22Rv1 (cell line): ENCODE results near the gene LPAR4.

Source experiments
- H3K27ac ChIP-seq: fragments of 450-650 bp; 2 replicates; pipeline ENCODE4 v1.5.1; 2017
- CTCF ChIP-seq: fragments of 450-650 bp; IDR thresholded peaks from 2 replicates; pipeline ENCODE4 v1.5.1; 2017; ENCODE audit warnings: mild to moderate bottlenecking
- ZFX ChIP-seq: fragments of 450-650 bp; IDR thresholded peaks from 2 replicates; pipeline ENCODE4 v1.6.1; 2017; ENCODE audit warnings: antibody characterized with exemption, borderline replicate concordance

LPAR4 gene

GRCh38 chrX:78747489-78747888 is at the start of gene LPAR4:
Gene LPAR4 (plus strand): TSS chrX:78747720. CDS start chrX:78754870, 7,150 bp downstream.
- TF ChIP-seq CTCF, result no peak
- no peak for TF ChIP-seq ZFX
- no peak within 1 kb of the TSS for H3K27ac ChIP-seq

GRCh38 chrX:78706071-78706470 is 41.4 kb upstream of the LPAR4 start:
- TF ChIP-seq CTCF, result no peak
- TF ChIP-seq ZFX, result no peak
- no peak overlapping the region for H3K27ac ChIP-seq

- peak; percentile 37 for TF ChIP-seq CTCF
- TF ChIP-seq ZFX, result no peak
- H3K27ac ChIP-seq, result no peak overlapping the region
These were observed 39.3 kb upstream of the LPAR4 start for GRCh38 chrX:78708262-78708661.

- no peak overlapping the region for H3K27ac ChIP-seq
- no peak for TF ChIP-seq ZFX
- TF ChIP-seq CTCF, result no peak
These were observed 38.7 kb upstream of the LPAR4 start for GRCh38 chrX:78708816-78709215.

GRCh38 chrX:78710171-78710570 is 37.3 kb upstream of the LPAR4 start:
- TF ChIP-seq CTCF (no peak), ZFX (no peak)
- H3K27ac ChIP-seq, result no peak overlapping the region

- H3K27ac ChIP-seq, result no peak overlapping the region
- TF ChIP-seq CTCF (no peak), ZFX (no peak)
These were observed 35.2 kb upstream of the LPAR4 start for GRCh38 chrX:78712336-78712735.

GRCh38 chrX:78725287-78725686 is 22.2 kb upstream of the LPAR4 start:
- no peak overlapping the region for H3K27ac ChIP-seq
- TF ChIP-seq CTCF (no peak), ZFX (no peak)
